Tongue (tissue), 2 donors: ENCODE results near the gene UBE2V1. TPM values are rescaled to one million over a fixed set of nuclear protein-coding genes. Genes with fewer than 3 reads are reported as not detected.

Source experiments
- DNase-seq: peaks from one replicate; pipeline ENCODE4 v3.0.0-alpha.2; 2015
- total RNA-seq: library from RNA; depleted of rRNA; stranded (reverse); fragments of >200 nt; gene quantifications from one replicate; pipeline ENCODE4 v1.2.3, GENCODE V29; 2014

UBE2V1 gene
- total RNA-seq, 1 donor from 2014 or later, result 39.6 TPM

GRCh38 chr20:50062006-50062838, 50.7 kb downstream of the UBE2V1 start:
- DNase-seq, result no peak

- no peak for DNase-seq
Observed at GRCh38 chr20:50061151-50062005, 51.6 kb downstream of the UBE2V1 start.

DNA sequence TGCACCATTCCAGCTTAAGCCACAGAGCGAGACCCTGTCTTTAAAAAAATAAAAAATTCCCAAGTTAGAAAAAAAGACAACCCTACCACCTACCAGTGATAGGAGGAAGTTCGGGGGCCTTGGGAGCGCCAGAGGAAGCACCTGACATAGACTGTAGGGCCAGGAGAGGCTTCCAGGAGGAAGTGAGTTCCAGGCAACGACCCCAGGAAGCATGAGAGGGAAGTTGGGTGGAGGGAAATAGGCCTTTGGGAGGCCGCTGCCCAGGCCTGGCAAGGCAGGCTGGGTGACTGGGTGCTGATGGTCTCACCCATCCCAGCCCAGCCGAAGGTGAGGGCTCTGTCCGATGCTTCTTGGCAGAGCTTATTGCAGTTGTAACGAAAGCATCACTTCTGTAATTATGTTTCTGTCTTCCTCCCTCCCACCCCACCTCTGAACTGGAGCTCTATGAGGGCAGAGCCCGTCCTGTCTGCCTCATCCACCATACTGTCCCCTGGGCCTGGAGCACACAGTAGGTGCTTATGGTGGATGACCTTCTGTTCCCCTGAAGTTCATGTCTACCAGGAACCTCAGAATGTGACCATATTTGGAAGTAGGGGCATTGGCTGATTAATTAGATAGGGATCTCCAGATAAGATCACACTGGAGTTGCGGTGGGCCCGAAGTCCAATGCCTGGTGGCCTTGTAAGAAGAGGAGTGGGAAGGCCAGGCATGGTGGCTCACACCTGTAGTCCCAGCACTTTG, 54.1 kb downstream of the UBE2V1 start:
- no peak for DNase-seq

DNA sequence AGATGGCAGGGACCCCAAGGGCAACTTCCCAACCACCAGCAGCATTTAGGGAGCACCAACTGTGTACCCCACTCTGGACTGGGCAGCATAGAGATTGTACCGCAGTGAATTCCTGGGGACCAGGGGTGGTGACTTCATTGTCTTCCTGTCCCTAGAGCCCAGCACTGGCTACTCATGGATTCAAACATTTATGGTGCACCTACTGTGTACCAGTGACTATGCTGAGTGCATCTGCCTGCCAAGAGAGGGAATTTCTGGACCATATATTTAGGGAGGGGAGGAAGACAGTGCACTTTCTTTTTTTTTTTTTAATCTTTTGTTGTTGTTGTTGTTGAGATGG, 55.3 kb downstream of the UBE2V1 start:
- DNase-seq, result no peak

- no peak for DNase-seq
Observed at GRCh38 chr20:50056951-50057713, 55.8 kb downstream of the UBE2V1 start.

GRCh38 chr20:50056408-50056926, 56.5 kb downstream of the UBE2V1 start:
- DNase-seq, result no peak

GRCh38 chr20:50055524-50056083, 57.3 kb downstream of the UBE2V1 start:
- DNase-seq, result no peak

GRCh38 chr20:50054626-50055511, 58.1 kb downstream of the UBE2V1 start:
- peak; percentile 87 for DNase-seq

GRCh38 chr20:50054231-50054547, 58.8 kb downstream of the UBE2V1 start:
- no peak for DNase-seq

DNA sequence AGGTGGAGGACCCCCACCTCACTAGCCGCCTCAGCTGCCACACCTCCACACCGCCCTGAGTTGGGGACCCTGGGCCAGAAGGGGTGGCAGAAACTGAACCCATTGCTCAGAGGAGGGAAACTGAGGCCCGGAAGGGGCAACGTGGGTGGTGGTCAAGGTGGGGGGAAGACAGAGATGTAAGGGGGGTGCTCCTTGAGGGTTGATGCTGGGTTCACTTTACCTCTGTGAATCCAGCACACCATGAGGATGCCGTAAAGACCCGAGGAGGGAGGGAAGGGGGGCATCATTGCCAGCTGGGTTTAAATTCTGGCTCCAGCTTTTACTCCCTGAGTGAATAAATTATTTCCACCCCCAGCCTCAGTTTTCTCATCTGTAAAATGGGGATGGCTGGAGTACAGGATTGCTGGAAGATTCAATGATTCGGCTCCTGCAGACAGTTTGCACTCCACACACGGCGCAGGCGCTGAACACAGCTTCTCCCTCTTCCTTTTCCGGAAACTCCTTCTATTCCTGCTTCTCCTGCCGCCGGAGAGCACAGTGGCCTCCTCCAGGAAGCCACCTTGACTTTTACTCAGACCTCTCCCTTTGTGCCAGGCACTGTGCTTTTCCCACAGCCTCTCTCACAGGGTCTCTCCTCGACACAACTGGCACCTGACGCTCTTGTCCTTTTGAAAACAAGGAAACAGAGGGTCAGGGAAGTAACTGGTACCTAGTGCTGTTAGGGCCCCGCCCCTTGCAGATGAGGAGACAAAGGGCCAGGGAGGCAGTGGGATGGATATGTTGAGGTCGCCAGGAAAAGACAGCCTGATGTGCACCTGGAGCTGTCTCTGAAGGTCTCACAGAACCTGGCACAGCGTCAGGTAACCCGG, 59.4 kb downstream of the UBE2V1 start:
- DNase-seq, result no peak

DNA sequence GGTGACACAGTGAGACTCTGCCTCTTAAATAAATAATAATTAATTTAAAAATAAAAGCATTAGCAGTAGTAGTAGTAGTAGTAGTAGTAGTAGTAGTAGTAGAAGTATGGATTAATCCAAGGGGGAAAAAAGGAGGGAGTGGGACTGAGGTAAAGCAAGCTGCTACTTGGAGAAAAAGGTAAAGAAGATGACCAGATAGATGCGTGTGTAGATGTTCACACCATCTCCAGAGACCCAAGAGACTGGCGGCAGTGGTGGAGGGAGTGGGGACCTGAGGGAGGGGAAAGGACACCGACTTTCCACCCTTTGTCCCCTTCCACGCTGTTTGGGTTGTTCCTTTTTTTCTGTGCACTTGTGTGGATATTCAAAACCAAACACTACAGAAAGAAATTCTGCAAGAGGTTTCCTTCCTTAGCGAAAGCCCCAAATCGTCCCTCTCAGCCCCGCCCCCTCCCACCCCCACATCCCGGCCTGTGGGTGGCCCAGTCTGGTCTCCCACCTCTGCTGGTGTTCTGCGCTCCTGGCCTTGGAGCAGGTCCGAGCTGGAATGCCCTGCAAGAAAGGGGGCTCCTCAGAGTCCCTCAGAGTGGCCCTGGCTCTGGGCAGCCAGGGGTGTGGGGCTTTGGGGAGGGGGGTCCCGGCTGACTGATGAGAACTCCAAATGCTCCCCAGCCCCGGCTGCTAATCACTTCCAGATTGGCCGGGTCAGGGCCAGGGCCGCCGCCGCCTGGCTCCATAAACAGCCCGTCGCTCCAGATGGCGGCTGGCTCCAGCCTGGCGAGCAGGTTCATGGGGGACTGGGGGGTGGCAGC, 60.2 kb downstream of the UBE2V1 start:
- peak; percentile 69 for DNase-seq

DNA sequence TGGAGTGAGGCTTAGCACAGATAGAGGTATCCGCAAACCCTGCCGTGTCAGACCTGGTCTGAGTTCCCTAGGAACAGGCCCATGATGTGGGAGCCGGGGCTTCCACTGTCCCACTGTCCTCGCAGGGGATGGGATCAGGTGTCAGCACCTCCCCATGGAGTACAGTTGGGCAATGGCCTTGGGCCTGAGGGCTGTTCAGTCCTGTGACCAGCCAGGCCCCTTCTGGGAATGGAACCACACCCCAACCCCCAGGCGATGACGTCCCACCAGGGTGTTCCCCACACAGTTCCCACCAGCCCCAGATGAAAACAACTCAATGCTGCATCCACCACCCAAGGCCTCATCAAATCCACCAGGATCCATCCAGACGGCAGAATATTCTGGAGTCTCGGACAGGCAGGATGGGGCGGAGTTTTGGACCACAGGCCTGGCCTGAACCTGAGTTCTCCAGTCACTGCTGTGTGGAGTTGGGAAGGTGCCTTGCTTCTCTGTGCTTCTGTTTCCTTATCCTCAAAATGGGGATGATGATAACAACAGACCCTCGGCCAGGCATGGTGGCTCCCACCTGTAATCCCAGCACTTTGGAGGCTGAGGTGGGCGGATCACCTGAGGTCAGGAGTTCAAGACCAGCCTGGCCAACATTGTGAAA, 62.2 kb downstream of the UBE2V1 start:
- DNase-seq, result no peak

GRCh38 chr20:50050214-50050613, 62.7 kb downstream of the UBE2V1 start:
- DNase-seq, result no peak

DNA sequence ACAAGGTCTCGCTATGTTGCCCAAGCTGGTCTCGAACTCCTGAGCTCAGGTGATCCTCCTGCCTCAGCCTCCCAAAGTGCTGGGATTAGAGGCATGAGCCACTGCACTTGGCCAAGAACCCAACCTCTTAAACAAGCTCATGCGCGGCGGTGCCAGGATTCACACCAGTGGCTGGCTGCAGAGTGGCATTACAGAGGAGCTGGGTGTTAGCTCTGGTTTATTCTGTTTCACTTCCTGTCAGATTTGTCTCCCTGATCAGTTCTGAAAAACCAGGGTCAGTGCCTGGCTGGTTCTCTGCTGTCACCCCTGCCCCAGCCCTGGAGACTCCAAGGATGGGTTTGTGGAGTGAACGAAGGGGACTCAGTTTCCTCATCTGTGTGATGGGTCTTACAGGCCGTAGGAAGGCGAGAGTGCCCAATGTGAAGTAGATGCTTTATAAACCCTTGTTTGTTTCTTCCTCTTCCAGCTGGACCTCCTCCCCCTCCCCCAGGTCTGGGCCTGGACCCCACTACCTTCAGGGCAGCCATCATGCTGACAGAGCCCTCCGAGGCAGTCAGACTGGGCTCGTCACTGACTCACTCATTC, 63.4 kb downstream of the UBE2V1 start:
- no peak for DNase-seq

GRCh38 chr20:50048420-50049166, 64.4 kb downstream of the UBE2V1 start:
- peak; percentile 74 for DNase-seq

GRCh38 chr20:50044353-50044960, 68.5 kb downstream of the UBE2V1 start:
- no peak for DNase-seq
